Forelimb muscle (tissue), 1 donor: Measurements from ENCODE around the gene PHLDB2. TPM values are rescaled to one million over a fixed set of nuclear protein-coding genes. Genes with fewer than 3 reads are reported as not detected.
A peak's percentile ranks its signal among the peaks of the same experiment; 100 is the strongest.

Experiments
- DNase-seq: peaks from one replicate; pipeline ENCODE4 v3.0.0-alpha.2; 2013; ENCODE audit warnings: low read depth
- polyA plus RNA-seq: library from polyadenylated mRNA; unstranded; fragments of 120-200 nt; gene quantifications from one replicate; pipeline ENCODE4 v1.2.1, GENCODE V29; 2013; ENCODE audit not compliant: insufficient read length

The PHLDB2 gene
- polyA plus RNA-seq, 1 donor: 65.7 TPM

DNA sequence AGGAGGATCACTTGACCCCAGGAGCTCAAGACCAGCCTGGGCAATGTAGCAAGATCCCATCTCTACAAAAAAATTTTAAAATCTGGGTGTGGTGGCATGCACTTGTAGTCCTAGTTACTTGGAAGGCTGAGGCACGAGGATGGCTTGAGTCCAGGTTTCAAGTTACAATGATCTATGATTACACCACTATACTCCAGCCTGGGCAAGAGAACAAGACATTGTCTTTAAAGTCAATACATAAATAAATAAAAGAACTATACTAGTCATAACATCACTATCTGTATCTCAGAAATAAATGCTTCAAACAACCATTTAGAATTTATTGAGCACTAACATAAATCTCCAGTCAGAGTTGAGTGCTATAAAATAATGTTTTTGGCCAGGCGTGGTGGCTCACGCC is 8.5 kb upstream of the PHLDB2 start:
- no peak for DNase-seq

DNA sequence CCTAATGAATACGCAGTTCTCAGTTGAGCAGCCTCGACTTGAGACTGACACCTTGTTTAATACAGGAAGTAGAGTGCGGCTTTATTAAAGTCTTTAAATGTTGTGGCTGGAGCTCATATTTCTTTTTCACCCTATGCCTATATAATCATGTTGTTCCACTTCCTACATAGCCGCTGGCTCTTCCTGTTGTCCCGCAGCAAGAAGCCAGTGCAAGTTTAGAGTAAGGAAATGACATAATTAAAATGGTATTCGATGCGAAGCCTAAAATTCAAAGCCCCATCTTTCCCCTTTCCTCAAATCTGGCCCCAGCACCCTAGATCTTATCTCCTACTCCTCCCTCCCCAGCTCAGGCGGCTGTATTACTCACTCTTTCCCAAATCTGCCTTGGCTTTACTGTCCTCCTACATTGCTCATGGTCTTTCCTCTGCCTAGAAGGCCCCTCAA is 7.5 kb upstream of the PHLDB2 start:
- DNase-seq: no peak

DNA sequence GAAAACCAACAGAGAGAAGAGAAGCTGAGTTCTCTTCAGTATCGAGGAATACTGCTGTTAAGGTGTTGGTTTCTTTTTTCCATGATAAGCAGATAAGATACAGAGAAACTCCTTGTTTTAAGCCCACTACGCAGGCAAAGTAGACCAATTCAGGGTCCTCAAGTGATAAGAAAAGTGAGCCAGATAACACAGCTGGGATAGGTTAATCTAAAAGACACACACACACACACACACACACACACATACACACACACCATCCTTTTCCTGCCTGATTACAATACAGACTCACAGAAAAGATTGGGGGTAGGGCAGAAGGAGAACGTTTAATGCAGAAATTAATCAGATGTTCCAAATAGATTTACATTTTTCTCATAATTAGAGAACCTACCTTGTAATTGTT is 6.5 kb upstream of the PHLDB2 start:
- DNase-seq: no peak

DNA sequence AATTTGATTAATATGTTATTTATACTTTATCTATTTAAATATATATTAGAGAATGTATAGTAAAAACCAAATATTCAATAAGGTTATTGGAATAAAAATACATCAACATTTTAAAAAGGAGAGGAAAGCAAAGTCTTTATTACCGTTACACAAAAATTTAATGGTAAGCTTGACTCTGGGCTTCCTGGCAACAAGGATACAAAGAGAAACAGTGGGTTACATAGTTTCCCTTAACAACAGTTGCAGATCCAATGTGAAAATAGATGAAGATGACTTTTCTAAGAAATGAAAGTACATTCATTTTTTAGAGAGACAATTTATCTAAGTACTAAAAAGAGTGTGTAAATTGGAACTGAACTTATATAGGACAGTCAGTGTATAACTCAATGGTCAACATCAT is 6.0 kb upstream of the PHLDB2 start:
- DNase-seq: no peak

DNA sequence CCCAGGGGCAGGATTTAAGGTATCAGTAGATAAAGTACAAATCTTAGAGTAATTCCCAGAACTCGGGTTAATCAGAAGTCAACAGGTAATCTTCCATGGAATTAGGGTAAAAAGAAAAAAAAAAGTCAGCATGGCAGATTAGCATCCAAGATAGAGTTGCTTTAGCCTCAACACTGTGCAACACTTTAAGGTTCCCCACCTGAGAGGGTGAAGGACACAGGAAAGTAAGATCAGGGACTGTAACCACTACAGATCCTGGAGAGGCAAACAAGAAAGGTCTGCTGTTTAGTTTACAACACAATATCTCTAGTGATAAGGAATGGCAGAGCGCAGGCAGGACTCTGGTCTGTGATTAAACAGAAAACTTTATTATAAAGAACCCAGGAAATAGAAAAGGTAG is 4.1 kb upstream of the PHLDB2 start:
- DNase-seq: no peak

DNA sequence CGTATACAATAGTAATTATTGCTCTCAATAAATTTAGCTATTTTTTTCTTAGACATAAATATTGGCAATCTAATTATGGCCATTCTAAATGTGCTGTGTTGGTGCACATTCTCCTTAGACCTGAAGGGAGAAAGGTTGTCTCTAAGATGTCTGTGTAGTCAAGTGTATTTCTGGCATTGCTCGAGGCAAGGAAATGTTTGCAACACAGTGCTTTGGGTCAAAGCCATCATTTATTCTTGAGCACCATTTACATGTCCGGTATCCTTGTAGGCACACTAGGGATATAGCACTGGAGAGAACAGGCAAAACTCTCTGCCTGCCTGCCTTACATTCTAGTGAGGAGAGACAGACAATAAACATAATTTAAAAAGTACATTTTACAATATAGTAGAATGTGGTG is 2.6 kb upstream of the PHLDB2 start:
- no peak for DNase-seq

DNA sequence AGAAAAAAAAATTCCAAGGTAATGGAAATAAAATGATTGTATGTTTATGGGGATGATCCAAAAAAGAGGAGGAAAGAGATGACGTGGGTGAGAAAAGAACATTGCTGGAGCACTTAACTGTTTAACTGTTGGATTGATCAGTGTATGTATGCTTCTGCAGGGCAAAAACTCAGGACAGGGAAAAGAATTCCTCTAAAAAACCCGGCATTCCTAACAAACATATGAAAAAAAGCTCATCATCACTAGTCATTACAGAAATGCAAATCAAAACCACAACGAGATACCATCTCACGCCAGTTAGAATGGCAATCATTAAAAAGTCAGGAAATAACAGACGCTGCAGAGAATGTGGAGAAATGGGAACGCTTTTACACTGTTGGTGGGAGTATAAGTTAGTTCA is 1.6 kb upstream of the PHLDB2 start:
- no peak for DNase-seq

DNA sequence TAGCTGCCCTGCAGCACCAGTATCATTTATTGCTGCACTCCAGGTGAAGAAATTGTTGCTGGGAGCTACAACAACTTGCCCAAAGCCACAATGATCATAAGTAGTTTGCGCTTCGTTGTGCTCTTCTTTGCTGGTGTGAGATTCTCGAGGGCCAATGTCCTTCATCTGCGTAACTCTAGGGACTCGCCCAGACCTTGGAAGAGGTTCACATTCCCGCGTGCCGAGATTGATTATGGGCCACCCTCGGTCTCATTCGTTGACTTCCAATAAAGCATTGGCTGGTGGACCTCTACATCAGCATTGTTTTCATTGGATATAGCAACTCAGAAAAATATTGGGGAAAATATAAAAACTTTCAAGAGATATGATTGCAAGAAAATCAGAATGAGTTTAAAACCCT is 423 bp upstream of the PHLDB2 start:
- DNase-seq: no peak

DNA sequence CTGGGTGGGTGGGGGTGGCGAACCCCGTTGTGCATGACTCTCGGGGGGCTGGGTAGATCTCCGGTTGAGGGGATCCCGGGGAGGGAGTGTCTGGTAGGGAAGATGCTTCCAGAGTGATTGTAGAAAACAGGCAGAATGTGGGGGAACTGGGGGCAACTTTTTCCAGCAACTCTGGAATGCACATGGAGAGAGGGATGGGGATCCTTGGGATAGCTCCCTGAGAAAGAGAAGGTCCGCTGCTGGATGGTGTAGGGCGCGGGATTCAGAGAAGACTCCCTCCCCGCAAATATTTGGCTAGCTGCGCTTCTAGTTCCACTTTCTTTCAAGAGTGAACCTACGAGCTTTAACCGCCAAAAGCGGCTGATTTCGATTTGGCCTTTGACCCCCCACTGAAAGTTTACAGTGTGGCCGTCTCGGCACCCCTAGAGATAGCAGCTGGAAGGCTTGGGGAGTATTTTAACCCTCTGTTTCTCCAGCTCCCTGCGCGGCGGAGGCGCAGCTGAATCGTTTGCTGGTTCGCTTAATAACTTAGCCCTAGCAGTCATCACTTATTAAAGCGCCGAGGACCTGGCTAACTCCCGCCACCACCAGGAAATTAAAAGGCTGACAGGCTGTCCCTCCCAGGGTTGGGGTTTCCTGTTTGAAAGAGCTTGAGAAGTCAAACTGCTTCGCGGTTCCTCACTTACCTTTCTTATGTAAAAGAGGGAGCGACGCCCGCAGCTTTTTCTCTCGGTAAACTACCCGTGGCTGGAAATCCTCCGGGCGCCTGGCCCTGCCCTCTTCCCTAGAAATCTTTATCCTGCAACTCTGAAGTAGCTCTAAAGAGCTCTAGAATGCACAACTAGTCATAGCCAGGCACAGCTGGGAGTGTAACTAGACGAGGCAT is 1.2 kb downstream of the PHLDB2 start:
- DNase-seq: peak; percentile 71

DNA sequence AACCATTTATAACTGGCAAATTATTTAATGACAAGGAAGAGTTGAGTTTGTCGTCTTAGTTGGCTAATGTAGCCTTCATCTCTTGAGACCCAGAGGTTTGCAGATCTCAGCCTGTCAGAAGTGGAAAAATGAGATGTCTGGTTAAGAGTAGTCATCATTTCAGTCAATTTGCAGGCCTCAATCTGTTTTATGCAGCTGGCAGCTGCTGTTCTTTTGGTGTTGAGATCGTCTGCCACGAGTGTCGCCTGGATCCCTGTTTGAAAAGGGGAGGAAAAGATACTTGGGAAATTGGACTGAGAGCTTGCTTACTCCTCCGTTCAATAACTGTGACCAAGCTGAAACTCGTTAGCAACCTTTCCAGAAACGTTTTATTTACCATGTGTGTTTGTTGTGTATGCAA is 2.3 kb downstream of the PHLDB2 start:
- DNase-seq: no peak

DNA sequence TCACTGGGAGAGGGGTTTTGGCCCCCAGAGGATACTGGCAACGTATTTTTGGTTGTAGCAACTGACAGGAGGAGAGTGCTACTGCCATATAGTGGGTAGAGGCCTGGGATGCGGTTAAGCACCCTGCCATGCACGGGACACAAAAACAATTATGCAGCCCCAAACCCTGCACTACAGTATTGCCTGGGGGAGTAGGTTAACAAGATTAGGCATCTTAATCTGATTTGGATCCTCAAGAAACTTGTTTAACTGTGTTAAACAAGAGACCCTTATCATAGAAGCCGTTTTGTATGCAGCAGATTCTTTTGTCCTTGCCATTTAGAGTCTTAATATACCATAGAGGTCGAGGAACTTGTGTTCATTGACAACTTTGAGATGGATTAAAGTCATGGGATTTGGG is 3.4 kb downstream of the PHLDB2 start:
- no peak for DNase-seq

DNA sequence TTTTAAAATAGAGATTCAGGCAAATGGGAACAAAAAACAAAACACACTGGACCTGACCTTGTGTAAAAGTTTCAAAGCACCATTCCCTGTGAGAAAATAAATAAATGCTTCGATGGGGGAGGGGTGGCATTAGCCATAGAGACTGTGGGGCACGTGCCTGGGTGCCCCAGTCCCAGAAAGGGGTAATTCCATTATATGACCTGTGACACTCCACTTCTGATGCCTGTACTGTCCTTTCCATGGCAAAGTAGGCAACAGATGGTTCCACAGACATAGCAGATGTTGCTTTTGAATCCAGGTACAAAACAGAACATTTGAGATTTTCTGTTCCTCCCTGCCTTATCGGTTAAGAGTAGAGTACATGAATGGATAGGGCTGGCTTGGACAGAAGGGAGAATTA is 3.9 kb downstream of the PHLDB2 start:
- DNase-seq: no peak

DNA sequence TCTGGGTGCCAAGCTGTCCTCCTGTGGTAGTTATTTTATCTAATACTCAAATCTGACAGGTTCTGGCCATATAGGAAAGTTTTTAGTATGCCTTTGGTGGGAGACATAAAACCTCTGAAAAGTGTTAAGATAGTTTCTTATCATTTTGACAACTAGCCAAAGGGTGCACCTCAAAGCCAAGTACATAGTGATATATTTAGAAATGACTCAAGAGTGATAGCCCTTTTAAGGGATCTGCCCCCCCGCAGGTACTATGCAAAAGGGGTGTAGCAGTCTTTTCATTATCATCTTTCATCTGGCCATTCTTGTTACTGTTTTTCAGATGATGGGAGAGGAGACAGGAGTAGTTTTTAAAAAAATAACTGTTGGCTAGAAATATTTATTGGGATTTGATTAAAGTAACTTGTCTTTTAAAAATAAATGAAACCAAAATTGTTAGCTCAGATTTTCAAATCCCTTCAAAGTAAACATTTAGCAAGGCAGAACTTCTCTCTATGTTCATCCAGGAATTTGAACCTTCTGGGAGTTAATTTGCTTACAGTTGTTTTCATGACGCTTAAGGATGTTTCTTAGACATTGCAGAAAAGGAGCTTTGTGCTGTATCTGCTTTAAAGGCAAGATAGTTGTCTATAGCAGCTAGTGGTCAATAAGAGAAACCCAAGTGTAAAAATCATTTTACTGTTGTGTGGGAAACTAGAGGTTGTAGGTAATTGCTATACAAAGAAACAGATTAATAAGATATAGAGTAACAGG is 5.1 kb downstream of the PHLDB2 start:
- DNase-seq: no peak

DNA sequence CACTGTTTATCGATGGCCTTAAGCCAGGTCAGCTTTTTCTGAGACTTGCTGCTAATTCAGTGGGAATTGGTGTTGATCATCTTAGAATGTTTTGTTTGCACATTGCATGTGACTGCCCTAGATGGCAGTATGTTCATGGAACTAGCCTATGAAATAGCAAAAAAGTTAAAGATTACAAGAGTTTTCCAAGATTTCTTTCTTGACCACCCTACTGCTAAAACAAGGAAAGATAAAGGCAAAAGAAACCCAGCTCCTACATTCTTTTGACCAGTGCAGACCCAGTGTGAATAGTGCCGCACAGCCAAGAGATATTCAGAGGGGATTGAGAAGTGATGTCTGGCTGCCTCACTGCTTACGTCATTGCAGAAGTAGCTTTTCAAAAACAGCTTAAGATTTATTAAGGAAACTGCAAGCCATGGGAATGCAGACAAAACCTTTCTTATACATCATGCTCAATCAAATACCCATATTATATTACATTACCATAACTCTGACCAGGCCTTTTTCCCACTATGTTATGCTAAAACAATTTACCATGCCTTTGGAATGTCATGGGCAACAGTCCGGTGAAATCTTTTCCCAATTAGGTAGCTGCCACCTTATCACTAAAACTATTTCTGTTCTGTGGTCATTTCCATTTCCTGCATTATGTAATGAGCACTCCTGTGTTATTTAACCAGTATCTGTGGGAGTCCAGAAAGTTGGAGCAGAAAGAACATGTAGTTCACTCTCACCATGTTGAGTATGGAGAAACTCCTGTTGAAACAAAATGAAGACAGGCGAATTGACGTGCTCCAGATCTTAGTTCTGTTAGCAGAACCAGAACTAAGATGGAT is 6.0 kb downstream of the PHLDB2 start:
- DNase-seq: no peak

DNA sequence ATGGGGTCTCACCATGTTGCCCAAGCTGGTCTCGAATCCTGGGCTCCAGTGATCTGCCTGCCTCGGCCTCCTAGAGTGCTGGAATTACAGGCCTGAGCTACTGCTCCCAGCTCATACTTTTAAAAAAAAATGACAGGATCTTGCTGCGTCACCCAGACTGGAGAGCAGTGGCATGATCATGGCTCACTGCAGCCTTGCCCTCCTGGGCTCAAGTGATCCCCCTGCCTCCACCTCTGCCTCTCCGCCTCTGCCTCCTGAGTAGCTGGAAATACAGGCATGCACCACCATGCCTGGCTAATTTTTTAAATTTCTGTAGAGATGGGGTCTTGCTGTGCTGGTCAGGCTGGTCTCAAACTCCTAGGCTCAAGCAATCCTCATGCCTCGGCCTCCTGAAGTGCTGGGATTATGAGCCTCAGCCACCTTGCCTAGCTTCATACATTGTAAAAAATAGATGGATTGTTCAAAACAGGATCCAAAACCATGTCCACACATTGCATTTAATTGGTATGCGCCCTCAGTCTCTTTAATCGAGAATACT is 8.9 kb downstream of the PHLDB2 start:
- no peak for DNase-seq

DNA sequence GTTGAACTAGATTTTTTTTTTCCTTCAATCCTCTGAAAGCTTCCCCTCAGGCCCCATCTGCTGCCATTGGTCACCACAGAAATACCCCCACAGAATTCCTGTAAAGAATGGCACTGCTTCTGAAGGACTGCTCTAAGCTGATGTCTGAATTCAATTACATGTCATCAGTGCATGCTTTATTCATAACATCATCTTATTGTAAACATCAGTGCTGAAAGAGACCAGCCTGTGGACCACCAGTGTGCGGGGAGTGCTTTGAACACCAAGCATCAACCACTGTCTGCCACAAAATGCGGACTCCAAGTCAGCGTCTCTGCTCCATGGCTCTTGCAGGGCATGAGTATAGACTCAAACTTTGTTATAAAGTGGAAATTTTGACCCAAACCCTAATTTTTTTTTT is 11.6 kb downstream of the PHLDB2 start:
- no peak for DNase-seq

DNA sequence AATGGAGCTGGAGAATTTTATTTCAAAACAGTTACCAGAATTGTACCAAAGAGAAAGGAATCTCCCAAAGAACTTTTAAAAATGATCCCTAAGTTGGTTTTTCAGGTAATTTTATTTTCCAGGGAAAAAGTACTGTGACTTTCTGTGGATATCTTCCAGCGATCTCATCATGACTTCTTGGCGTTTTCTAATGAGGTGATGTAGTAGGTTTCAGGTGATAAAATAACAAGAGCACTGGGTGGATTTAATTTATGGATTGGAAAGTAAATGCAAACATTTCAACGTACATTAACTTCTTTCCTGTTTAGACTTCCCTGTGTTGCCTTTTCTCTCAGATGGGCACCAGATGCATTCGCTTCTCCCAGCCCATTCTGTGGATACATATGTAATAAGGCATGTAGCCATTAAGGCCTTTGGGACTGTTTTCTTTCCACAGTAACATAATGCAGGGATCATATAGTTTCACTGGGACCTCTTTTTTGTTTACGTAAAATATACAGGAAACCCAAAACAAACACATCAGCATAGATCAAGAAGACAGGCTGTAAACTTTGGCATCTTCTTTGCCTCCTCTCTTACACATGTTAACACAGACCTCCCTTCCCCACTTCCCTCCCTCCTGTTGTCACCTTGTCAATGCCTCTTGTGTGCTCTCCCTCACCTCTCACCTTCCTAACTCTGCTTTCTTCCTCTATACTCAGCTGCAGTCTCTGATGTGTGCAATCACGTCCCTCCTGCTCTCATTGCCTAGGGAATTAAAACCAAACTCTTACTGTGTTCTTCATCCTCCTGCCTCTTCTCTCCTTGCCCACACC is 13.0 kb downstream of the PHLDB2 start:
- no peak for DNase-seq

DNA sequence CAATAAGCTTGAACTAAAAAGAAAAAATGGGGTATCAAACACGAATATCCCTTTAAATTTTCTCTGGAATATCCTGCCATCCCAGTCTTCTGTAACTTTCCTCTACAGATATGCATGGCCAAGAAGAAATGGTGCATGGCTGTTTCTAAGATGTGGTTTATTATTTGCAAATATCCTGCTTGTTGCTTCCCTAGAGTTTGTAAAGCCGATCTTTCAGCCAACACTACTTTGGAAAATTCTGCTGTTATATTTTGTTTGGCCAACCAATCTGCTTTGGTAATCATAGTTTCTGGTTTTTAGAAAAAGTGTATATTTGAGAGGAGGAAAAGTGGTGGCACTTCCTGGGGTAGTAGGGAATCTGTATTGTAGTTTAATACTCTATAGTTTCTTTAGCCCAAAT is 13.9 kb downstream of the PHLDB2 start:
- DNase-seq: no peak

DNA sequence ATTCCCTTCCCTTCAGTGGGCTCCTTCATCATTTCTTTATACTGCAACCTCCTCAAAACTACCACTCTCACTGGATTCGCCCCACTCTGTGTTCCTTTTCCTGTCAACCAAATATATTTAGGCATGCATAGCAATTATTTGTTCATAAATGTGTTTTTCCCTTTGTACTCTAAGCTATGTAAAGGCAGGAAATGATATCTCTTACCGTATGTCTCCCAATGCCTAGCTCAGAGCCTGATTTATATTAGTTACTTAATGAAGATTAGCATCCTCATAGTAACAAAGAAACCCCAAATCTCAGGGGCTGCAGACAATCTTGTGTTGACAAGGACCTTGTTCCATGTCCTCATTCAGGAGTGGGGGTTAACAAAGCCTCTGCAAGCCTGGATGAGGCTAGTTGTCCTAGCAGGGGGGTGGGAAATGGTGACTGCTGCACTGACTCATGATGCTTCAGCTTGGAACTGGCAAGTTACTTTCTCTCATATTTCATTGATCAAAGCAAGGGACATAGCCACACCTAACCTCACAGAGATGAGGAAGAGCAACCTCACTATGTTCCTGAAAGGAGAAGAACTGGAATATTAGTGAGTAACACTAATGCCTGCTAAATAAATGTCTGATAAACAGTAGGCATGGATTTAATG is 15.2 kb downstream of the PHLDB2 start:
- no peak for DNase-seq

DNA sequence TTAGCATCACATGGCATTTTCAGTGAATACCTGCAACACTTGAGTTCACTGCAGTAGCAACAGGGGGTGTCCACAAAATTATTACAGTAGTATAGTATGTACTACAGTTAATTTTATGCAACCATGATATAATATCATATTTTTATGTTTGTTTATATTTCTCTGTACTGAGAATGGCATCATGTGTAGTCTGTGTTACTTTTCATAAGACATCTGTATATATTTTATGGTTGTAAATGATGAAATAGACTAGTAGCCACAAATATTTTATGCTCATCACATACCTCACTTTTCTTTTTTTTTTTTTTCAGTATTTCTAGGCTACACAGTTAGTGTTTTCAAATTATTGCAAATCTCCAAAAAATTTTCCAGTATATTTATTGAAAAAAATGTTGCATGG is 22.4 kb downstream of the PHLDB2 start:
- no peak for DNase-seq

DNA sequence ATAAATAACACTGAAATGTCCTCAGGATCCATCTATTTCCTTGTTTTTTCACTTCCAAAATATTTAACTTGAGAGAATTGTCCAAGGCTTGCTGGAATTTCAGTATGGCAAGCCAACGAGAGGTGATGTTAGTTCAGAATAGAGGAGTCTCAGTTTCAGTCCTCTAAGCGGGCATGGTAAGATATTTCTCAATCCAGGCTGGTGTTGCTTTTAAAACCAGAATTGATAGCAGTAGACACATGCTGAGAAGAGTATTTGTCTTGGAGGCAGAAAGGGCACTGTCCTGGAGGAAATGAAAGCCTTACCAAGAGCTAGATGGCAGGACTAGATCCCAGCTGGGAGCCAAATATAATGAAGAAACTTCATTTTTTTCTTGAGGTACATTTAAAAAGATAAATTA is 23.1 kb downstream of the PHLDB2 start:
- no peak for DNase-seq
